Transverse colon (tissue), 4 donors: ENCODE results near the gene SLC25A43.

ENCODE experiments used
- EP300 ChIP-seq: sonication (generic); formaldehyde crosslinking; IDR thresholded peaks from one replicate; pipeline ENCODE4 v1.6.1; 2017; ENCODE audit warnings: antibody characterized with exemption, low read depth
- POLR2A ChIP-seq: fragments of 450-650 bp; IDR thresholded peaks from one replicate; pipeline ENCODE4 v1.6.1; 2016; ENCODE audit warnings: antibody characterized with exemption, mild to moderate bottlenecking, moderate library complexity
- POLR2AphosphoS5 ChIP-seq, 3 donors: sonication (generic); formaldehyde crosslinking; IDR thresholded peaks; one replicate each; pipeline ENCODE4 v1.6.1; 2016; ENCODE audit warnings: antibody characterized with exemption in 3 of 3
- TF ChIP-seq, protein P1 (sequence below), 5 experiments: fragments of 200-600 bp in 3 of 5; fragments of 450-650 bp in 2 of 5; sonication (generic) in 3 of 5; IDR thresholded peaks; 1 replicate in 2 of 5; 2 replicates in 3 of 5; pipeline ENCODE4 v1.5.1; 2016 to 2017; ENCODE audit warnings: antibody characterized with exemption in 5 of 5, inconsistent platforms in 3 of 5, mild to moderate bottlenecking in 2 of 5, moderate library complexity in 1 of 5

- no peak for TF ChIP-seq POLR2A
- TF ChIP-seq, protein P1, sequence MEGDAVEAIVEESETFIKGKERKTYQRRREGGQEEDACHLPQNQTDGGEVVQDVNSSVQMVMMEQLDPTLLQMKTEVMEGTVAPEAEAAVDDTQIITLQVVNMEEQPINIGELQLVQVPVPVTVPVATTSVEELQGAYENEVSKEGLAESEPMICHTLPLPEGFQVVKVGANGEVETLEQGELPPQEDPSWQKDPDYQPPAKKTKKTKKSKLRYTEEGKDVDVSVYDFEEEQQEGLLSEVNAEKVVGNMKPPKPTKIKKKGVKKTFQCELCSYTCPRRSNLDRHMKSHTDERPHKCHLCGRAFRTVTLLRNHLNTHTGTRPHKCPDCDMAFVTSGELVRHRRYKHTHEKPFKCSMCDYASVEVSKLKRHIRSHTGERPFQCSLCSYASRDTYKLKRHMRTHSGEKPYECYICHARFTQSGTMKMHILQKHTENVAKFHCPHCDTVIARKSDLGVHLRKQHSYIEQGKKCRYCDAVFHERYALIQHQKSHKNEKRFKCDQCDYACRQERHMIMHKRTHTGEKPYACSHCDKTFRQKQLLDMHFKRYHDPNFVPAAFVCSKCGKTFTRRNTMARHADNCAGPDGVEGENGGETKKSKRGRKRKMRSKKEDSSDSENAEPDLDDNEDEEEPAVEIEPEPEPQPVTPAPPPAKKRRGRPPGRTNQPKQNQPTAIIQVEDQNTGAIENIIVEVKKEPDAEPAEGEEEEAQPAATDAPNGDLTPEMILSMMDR (IDR thresholded peaks at IDR 0.05) = no peak
- no peak for TF ChIP-seq EP300
- TF ChIP-seq POLR2AphosphoS5 (IDR thresholded peaks at IDR 0.05) = no peak
Observed at GRCh38 chrX:119381349-119381944, 17.7 kb upstream of the SLC25A43 start.
